Skeletal muscle cell (primary cell): Measurements from ENCODE around the gene RRH.

Source experiments
- DNase-seq: peaks from one replicate; pipeline ENCODE4 v3.0.0-alpha.2; 2010; ENCODE audit warnings: low read depth
- H3K4me3 ChIP-seq: 2 replicates; pipeline ENCODE4 v1.5.1; 2011; ENCODE audit warnings: low read depth, mild to moderate bottlenecking, control low read depth, low read length, moderate library complexity

RRH gene

GRCh38 chr4:109879081-109879480 is 51.3 kb downstream of the RRH start:
- no peak overlapping the region for H3K4me3 ChIP-seq
- no peak for DNase-seq

- no peak for DNase-seq
- no peak overlapping the region for H3K4me3 ChIP-seq
Observed at GRCh38 chr4:109879636-109880314, 52.0 kb downstream of the RRH start.

- H3K4me3 ChIP-seq: no peak overlapping the region
Observed at GRCh38 chr4:109886303-109886702, 58.5 kb downstream of the RRH start.

DNA sequence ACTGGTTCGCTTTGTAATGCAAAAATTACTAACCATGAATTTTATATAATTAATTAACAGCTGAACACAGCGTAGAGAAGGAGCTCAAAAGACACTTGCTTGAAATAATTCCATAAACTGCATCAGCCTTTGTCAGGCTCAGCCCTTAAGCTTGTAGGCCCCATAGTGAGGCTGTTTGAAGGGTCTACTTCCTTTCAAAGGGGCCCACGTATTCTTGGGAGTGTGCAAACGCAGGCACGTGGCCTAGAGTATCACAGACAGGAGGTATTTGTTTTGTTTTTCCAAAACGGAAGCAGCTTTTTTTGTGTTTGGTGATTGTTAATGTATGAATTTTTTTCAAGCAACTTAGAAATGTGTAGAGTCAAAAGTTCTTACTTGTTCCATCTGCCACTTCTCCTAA is 59.3 kb downstream of the RRH start:
- no peak for DNase-seq
- H3K4me3 ChIP-seq: no peak overlapping the region

More at GRCh38 chr4:109886303-109886702, 58.5 kb downstream of the RRH start:
- DNase-seq: no peak

GRCh38 chr4:109890076-109890475 is 62.3 kb downstream of the RRH start:
- DNase-seq: no peak
- no peak overlapping the region for H3K4me3 ChIP-seq
